Upper lobe of right lung (tissue), 1 donor: Measurements from ENCODE around the gene MRPL46. TPM values are rescaled to one million over a fixed set of nuclear protein-coding genes. Genes with fewer than 3 reads are reported as not detected.
A peak's percentile ranks its signal among the peaks of the same experiment; 100 is the strongest.
"Not testable (repeated sequence)": the region's sequence is repeated elsewhere in the genome, so short reads cannot be mapped to it uniquely, and the experiment has no call there.

Experiments used
- ATAC-seq: fragments of 200-7000 bp; cut with Tn5 transposase; one replicate; pipeline ENCODE4 v1.9.1; 2020; ENCODE audit warnings: mild to moderate bottlenecking, moderate library complexity
- DNase-seq: peaks from one replicate; pipeline ENCODE4 v3.0.0-alpha.2; 2020
- H3K27ac ChIP-seq: fragments of 200-600 bp; one replicate; pipeline ENCODE4 v1.8.0; 2022
- H3K27me3 ChIP-seq: fragments of 200-600 bp; one replicate; pipeline ENCODE4 v1.8.0; 2022; ENCODE audit warnings: mild to moderate bottlenecking
- H3K36me3 ChIP-seq: fragments of 200-600 bp; one replicate; pipeline ENCODE4 v1.8.0; 2022
- H3K4me1 ChIP-seq: fragments of 200-600 bp; one replicate; pipeline ENCODE4 v1.8.0; 2022
- H3K4me3 ChIP-seq: fragments of 200-600 bp; one replicate; pipeline ENCODE4 v1.8.0; 2022; ENCODE audit warnings: mild to moderate bottlenecking
- H3K9me3 ChIP-seq: fragments of 200-600 bp; one replicate; pipeline ENCODE4 v1.8.0; 2022
- intact Hi-C: fragments of 100-400 bp; cut with DNase I; formaldehyde crosslinking; loops from one replicate; pipeline ENCODE4 v1.11.0; 2022
- total RNA-seq: library from RNA; stranded (reverse); fragmentation: NEBNext Ultra II Directional; extraction: Animal tissue kit (Norgen Biotek cat#: 25700); gene quantifications from one replicate; pipeline ENCODE4 v1.2.1, GENCODE V29; 2021
- TF ChIP-seq, protein P1 (sequence below): fragments of 200-600 bp; IDR thresholded peaks from one replicate; pipeline ENCODE4 v1.8.0; 2022; ENCODE audit warnings: antibody characterized with exemption
- donor health status: DM: no; HTN: yes; CAD: no; lungs with severe emphysema.

Gene MRPL46
- total RNA-seq, 1 donor from 2014 or later, result 17.0 TPM

DNA sequence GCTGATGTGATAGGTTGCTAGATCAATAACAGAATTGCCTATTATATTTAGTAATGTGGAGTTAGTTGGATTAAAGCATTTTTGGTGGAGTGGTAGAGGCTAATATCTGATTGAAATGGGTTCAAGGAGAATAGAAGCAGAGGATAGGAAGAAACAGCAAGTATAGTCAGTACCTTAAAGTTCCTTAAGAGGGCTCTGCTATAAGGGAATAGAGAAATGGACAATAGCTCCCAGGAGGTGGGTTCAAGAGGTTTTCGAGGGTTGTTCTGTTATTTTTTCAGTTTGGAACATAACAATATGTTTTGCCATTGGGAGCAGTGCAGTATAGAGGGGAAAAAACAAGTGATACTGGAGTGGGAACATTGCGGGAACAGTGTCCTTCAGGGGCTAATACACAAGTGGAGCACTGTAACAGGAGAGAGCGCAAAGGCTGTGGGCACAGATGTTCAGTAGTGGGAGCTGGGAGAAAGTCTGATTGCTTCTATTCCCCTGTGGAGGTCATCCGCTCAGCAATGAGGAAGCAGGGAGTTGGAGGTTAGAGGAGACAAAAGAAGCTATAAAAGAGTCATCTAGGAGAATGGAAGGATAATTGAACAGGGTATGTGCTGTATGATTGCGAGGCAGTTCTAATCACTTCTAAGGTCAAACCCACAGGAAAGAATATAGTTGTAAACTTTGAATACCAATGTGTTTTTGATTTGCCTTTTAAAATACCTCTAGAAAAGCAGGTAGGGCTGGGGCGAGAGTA, 3.6 kb upstream of the MRPL46 start:
- TF ChIP-seq, protein P1, sequence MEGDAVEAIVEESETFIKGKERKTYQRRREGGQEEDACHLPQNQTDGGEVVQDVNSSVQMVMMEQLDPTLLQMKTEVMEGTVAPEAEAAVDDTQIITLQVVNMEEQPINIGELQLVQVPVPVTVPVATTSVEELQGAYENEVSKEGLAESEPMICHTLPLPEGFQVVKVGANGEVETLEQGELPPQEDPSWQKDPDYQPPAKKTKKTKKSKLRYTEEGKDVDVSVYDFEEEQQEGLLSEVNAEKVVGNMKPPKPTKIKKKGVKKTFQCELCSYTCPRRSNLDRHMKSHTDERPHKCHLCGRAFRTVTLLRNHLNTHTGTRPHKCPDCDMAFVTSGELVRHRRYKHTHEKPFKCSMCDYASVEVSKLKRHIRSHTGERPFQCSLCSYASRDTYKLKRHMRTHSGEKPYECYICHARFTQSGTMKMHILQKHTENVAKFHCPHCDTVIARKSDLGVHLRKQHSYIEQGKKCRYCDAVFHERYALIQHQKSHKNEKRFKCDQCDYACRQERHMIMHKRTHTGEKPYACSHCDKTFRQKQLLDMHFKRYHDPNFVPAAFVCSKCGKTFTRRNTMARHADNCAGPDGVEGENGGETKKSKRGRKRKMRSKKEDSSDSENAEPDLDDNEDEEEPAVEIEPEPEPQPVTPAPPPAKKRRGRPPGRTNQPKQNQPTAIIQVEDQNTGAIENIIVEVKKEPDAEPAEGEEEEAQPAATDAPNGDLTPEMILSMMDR, result no peak
- DNase-seq (no peak), ATAC-seq (no peak)
- intact Hi-C loops, result no loop called here
- Histone ChIP-seq H3K4me3 (no peak overlapping the region), H3K4me1 (peaks cover 16% of the 10 kb centered on the region), H3K9me3 (no peaks in the 10 kb centered on the region), H3K27me3 (no peaks in the 10 kb centered on the region), H3K36me3 (peaks cover 32% of the 10 kb centered on the region), H3K27ac (no peak overlapping the region)

DNA sequence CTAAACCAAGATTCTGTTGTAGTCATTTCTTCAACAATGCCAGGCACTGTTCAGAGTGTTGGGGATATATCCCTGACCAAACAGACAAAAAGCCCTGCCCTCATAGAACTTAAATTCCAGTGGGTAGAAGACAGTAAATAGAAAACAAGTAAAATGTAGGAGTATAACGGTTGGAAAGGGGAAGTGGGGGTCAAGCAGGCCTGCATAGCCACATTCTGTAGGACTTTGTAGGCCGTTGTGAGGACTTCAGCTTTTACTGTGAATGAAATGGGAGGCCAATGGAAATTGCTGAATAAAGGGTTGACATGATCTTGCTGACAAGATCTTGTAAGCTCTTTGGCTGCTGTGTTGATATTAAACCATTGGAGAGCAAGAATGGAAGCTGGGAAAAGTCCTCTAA, 2.1 kb upstream of the MRPL46 start:
- H3K4me1 ChIP-seq, result peaks cover 17% of the 10 kb centered on the region
- ATAC-seq, result no peak
- intact Hi-C loops, result no loop called here

DNA sequence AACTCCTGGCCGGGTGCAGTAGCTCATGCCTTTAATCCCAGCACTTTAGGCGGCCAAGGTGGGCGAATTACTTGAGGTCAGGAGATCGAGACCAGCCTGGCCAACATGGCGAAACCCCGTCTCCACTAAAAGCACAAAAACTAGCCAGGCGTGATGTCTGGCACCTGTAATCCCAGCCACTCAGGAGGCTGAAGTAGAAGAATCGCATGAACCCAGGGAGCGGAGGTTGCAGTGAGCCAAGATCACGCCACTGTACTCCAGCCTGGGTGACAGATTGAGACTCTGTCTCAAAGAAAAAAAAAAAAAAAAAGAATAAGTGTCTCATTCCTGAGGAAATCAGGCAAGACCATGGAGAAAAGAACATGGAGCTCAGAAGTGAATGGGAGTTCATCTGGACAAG, 1.5 kb upstream of the MRPL46 start:
- peaks cover 17% of the 10 kb centered on the region for H3K4me1 ChIP-seq
- ATAC-seq, result not testable (repeated sequence)

More for the DNA sequence above, 2.1 kb upstream of the MRPL46 start:
- Histone ChIP-seq H3K36me3 (peaks cover 29% of the 10 kb centered on the region), H3K4me3 (no peak overlapping the region), H3K27ac (no peak overlapping the region), H3K9me3 (no peaks in the 10 kb centered on the region), H3K27me3 (no peaks in the 10 kb centered on the region)
- no peak for DNase-seq
- TF ChIP-seq, protein P1, result no peak

DNA sequence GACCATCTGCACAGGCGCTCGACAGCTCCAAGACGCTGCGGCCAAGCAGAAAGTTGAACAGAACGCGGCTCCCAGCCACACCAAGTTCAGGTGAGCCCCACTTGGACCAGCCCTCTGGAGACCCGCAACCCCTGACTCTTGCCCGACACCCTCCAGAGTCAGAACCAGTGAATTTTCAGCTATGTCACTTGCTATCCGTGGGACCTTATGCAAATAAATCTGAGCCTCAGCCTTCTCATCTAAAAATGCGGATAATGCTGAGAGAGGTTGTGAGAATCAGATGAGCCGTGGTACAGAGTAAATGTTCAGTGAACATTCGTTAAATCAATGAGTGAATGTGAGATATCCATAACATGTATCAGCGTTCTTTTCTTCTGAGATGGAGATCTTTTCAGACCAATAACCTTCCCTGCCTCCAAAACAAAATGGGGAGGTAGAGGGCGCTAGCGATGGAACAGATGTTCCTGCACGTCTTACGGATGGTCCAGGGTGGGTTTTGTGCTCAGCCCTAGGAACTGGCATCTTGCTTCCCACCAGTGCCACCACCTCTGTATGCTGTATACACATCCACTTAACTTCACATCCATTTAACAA, 844 bp upstream of the MRPL46 start:
- H3K36me3 ChIP-seq, result peaks cover 29% of the 10 kb centered on the region
- peak overlapping the region; percentile 88 for H3K4me3 ChIP-seq
- TF ChIP-seq, protein P1, result no peak
- H3K27ac ChIP-seq, result peak overlapping the region; percentile 95
- H3K4me1 ChIP-seq, result peaks cover 17% of the 10 kb centered on the region
- DNase-seq (no peak), ATAC-seq (no peak)
- no peaks in the 10 kb centered on the region for H3K27me3 ChIP-seq
- intact Hi-C loops, result no loop called here
- no peaks in the 10 kb centered on the region for H3K9me3 ChIP-seq

More for the DNA sequence above, 1.5 kb upstream of the MRPL46 start:
- H3K27me3 ChIP-seq, H3K27ac ChIP-seq, DNase-seq, intact Hi-C loops, H3K9me3 ChIP-seq: not testable (repeated sequence)
- peaks cover 29% of the 10 kb centered on the region for H3K36me3 ChIP-seq
- H3K4me3 ChIP-seq, result peak overlapping the region; percentile 88

DNA sequence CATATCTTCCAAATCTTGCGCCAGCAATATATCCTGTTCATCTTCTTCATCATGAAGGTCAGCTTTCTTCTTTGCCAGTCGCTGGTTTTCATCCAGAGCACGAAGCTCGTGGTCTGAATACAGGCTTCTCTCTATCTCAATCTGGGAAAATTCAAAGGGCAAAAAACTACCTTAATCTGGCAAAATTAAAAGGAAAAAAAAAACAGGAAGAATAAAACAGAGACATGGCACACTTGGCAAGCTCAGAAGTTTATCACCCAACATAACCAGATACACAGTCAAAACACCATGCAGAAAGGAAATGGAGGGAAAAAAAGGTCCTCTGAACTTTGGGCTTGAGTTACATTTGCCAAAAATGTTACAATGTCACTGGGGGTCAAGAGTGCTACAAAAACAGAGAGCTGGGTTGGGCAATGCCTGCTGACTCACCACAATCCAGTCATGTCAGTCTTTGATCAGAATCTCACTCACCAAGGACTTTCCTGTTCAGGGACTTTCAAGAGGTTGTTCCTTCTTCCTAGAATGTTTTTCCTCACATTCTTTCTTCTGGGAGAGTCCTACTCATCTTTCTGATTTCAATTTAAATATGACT, 1.5 kb downstream of the MRPL46 start:
- H3K27ac ChIP-seq, result no peak overlapping the region
- H3K36me3 ChIP-seq, result peaks cover 43% of the 10 kb centered on the region
- intact Hi-C loops, result no loop called here
- H3K27me3 ChIP-seq, result no peaks in the 10 kb centered on the region
- no peaks in the 10 kb centered on the region for H3K9me3 ChIP-seq
- no peak for DNase-seq
- peak overlapping the region; percentile 88 for H3K4me3 ChIP-seq
- ATAC-seq, result peak; percentile 7
- TF ChIP-seq, protein P1, result no peak
- H3K4me1 ChIP-seq, result peaks cover 17% of the 10 kb centered on the region
